Activated CD4-positive, alpha-beta T cell treated with anti-CD3 and anti-CD28 coated beads, Interleukin-2, amount 50 U/mL, for 48 hours (primary cell): Measurements from ENCODE around the gene TMTC2.

Experiments used
- DNase-seq, 2 experiments: peaks; one replicate each; pipeline ENCODE4 v3.0.0-alpha.2; 2020

The TMTC2 gene

GRCh38 chr12:82857276-82857675 is 170.6 kb downstream of the TMTC2 start:
- no peak for DNase-seq

DNA sequence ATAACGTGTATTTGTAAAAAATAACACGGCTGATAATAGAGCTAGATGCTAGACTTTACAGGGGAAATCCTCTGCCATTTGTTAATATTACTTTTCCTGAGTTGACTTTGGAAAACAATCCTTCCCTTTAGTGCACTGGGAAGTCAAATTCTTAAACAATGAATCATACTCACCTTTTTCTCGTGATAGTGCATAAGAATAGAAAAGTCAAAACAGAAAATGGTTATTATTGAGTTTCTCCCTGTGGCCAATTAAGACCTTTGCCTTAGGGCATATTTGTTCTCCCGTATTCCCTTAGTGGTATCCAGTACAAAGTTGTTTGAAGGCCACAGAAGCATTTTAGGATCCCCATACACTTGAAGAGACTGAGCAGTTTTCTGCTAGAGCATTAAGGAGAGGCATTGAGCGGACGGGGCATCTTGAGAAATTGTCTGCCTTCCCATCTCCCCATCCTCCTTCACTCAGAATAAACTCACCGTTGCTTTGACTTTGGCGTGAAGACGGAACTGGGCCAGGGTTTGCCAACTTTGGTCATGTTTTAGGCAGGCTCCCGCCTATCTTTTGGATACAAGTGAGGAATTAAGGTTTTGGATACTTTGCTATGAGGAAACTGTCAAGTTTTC is 171.3 kb downstream of the TMTC2 start:
- DNase-seq: no peak

- no peak for DNase-seq
Measured at GRCh38 chr12:82858534-82858917, 171.8 kb downstream of the TMTC2 start.

- no peak for DNase-seq
Measured at GRCh38 chr12:82862069-82862841, 175.5 kb downstream of the TMTC2 start.

GRCh38 chr12:82862876-82863649 is 176.4 kb downstream of the TMTC2 start:
- DNase-seq: no peak

DNA sequence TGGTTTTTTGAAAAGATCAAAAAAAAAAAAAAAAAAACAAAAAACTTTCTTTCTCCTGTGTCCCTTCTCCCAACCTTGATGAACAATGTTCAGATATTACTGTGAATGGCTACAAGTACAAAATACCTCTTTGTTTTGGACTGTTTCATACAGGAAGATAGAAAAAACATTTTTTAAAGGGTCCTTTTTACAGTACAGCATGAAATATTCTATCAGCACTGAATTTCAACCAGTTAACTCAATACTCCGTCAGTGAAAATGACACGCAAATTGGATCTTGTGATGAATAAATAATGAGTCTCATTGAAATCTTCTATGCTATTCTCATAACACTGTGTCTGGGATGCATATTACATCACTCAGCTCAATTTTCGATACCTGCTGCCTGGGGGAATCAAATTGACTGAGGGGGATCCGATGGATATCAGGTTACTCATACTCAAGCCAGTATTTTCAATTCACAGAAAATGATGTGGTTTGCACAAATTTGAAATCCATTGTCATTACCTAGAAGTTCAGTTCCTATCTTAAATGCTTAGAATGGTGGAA is 179.6 kb downstream of the TMTC2 start:
- DNase-seq: no peak

GRCh38 chr12:82866946-82867345 is 180.2 kb downstream of the TMTC2 start:
- no peak for DNase-seq

DNA sequence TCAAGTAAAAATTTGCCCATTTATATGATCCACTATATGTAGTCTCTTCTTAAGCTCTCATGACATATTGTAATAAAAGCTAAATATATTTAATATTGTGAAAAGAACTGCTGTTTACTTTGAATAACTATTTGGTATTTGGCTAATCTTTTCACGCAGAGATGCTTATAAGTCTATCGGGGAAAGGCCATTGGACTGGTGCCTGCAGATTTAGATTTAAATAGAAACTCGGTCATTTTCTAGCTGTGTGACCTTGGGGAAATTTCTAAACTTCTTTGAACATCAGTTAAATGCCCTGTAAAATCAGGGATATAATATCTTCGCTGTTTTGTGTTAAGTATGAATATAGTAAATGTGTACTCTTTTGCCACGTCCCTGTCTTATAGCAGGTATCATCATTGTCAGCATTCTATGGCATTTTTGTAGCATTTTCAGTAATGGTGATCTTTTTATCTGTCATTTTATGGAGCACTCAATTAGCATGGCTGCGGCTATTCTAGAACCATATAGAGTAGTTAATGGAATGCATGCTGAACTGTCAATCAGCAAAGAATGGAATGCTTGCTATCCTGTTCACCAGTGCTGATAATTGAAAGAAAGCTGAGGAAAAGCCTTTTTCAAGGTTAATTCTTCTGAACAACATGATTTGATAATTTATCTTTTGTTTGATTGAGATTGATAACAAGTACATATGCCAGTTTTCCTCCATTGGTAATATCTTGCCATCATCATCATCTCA is 181.2 kb downstream of the TMTC2 start:
- no peak for DNase-seq

GRCh38 chr12:82870771-82871377 is 184.2 kb downstream of the TMTC2 start:
- no peak for DNase-seq

- DNase-seq: no peak
Measured at GRCh38 chr12:82872088-82872487, 185.4 kb downstream of the TMTC2 start.

DNA sequence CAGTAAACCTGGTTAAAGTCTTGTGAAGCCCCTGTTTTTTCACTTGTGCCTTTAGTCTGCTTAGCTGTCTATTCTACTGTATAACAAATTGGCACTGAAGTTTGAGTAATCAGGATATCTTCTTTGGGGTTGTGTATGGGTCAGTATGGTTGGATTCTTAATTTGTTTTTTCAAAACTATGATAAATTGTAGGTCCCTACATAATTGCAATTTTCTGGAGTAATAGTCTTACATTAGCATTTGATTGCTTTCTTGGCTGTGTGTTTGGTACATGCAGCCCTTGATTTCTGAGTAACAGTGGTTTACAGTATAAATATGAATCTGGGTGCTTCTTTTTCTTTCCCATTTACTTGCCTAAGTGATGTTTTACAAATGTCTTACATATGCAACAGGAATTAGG is 186.6 kb downstream of the TMTC2 start:
- no peak for DNase-seq

DNA sequence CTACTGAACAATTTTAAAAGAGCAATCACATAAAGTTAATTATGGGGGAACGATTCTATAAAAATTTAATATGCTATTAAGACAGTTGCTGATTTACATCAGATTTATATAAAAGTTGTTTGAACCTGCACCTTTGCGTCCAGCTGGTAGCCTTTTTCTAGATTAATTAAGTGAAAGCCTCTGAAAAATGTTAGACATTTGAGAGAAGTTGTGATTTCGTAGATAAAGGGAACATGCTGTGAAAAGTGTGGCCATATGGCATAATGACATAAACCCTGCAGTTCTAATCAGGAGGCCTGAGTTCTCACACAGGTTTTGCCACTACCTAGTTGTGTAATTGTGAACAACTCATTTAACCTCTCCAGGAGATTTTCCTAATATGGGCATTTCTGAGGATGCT is 187.2 kb downstream of the TMTC2 start:
- no peak for DNase-seq

GRCh38 chr12:82874945-82875344 is 188.2 kb downstream of the TMTC2 start:
- DNase-seq: no peak

DNA sequence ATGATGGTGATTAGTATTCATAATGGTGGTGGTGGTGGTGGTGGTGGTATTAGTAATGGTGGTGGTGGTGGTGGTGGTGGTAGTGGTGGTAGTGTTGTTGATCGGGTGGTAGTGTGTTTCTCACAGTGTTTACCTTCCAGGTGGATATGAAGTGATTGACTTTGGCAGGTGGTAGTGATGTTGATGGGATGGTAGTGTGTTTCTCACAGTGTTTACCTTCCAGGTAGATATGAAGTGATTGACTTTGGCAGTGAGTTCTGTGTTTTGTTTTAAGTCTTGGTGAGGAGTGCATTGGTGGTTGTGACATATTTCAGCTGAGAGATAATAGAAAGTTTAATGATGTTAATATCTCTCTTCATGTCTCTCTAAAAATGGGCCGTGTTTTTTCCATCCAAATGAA is 189.4 kb downstream of the TMTC2 start:
- no peak for DNase-seq

DNA sequence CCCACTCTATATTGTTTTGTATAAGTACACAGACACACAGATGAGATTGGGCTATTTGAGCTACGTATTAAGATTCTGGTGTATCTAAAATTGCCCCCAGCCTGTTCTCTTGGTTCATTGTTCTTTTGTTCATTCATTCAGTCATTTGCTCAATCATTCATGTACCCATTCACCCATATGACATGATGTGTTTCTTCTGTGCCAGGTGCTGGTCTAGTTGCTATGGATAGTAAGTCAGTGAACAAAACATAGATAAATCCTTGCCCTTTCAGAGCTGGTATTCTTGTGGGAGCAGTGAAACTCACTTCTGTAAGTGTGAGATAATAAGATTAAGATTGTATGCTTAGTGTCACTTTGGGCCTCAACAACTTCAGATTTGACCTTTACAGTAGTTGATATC is 191.3 kb downstream of the TMTC2 start:
- DNase-seq: no peak

- no peak for DNase-seq
Measured at GRCh38 chr12:82880442-82880901, 193.8 kb downstream of the TMTC2 start.

GRCh38 chr12:82883394-82884355 is 197.0 kb downstream of the TMTC2 start:
- no peak for DNase-seq

DNA sequence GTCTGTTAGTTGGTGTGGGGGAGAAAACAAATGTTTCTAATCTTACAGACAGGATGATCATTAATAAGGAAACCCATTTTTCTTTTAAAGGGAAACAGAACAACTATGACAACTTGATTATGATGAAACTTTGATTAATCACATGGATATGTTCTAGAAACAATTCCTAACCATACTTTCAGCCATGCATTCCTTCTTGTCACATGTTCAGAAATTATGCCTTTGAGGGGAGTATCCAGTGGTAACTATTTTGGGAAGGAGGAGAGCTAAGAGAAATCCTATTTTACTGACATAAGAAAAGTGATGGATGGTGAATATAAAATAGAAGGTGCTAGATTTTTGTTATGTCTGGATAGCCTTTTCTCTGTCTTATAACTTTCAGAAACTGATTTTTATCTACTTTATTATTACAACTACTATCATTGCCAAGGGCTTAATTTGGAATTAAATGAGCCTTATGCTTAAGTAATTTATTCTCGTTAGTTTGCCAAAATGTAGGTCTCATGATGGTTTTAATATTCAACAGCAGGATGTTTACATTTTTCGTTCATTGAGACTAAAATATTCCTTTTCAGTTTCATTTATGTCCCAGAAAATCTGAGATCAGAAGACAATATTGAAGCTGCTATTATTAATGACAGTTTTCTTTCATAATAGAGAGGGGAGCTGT is 200.1 kb downstream of the TMTC2 start:
- no peak for DNase-seq

DNA sequence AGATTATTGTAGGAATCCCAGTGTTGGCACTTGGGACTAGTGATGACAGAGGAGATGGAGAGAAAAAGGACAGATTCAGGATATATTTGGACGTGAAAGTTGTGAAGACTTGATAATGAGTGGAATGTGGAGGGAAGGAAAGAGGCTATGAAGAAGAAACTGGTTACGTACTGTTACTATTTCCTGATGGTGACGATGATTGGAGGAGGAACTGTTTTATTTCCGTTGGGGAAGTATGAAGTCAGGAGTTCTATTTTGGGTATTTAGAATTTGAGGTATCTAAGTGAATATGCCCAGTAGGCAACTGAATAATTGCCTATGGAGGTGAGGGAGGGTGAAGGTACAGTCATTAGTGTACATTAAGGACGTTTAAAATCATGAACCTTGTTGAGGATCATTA is 207.2 kb downstream of the TMTC2 start:
- DNase-seq: no peak

DNA sequence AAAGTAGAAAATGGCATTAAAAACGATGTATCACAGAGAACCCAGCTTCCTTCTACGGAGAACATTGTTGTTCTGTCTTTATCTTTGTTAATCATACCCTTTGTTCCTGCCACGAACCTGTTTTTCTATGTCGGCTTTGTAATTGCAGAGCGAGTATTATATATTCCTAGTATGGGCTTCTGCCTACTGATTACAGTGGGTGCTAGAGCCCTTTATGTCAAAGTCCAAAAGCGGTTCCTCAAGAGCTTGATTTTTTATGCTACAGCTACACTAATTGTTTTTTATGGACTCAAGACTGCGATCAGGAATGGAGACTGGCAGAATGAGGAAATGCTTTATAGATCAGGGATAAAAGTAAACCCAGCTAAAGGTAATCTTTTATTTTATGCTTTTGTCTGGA is 209.6 kb downstream of the TMTC2 start:
- no peak for DNase-seq

DNA sequence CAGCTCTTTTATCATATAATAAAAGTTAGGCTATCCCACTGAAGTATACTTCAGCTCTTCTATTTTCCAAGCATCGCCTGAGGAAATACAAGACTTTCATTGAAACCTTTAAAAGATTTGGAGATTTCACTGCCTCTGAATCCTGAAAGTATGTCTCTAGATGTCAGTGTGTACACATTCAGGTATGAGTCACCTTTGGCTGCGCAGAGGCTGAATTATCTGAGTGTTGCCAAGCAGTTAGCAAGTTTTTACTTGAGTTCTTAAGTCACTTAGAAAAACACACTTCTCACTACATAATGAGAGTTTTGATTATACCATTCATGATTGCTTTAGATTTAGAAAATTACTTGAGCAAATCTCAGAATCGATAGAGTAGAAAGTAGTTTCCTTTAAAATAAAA is 210.3 kb downstream of the TMTC2 start:
- no peak for DNase-seq
